GM08714 (cell line): ENCODE measurements around the gene NIPAL3.
"Not testable (repeated sequence)": the region's sequence is repeated elsewhere in the genome, so short reads cannot be mapped to it uniquely, and the experiment has no call there.

Experiments used
- H3K4me3 ChIP-seq: fragments of 200-500 bp; sonication (Bioruptor generic); 2 replicates; pipeline ENCODE4 v1.5.1; 2014; ENCODE audit warnings: mild to moderate bottlenecking, low read length, inconsistent platforms
- ZNF274 ChIP-seq: IDR thresholded peaks from 2 replicates; pipeline ENCODE4 v1.6.1; 2012; ENCODE audit warnings: mild to moderate bottlenecking, low read depth, low read length

The NIPAL3 gene

DNA sequence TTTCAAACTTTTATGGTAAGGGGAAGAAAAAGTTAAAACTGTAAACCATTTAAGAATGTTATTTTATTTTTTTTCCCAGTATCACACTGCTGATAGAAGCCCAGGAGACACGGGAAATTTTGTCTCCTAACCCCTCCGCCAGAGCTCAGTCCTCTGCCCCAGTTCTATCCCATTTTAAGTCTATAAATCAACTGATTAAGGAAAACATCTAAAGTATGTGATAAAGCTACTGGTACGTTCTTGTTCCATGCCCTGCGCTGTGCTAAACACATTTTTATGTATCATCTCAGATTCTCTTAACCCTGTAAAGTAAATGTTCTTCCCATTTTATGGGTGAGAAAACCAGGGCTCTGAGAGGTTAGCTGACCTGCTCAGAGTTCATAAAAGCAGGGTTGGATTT lies 34.7 kb downstream of the NIPAL3 start:
- no peak for TF ChIP-seq ZNF274

GRCh38 chr1:24450857-24451397 lies 35.3 kb downstream of the NIPAL3 start:
- H3K4me3 ChIP-seq, result no peak overlapping the region
- no peak for TF ChIP-seq ZNF274

More for the DNA sequence above, 34.7 kb downstream of the NIPAL3 start:
- no peak overlapping the region for H3K4me3 ChIP-seq

- no peak overlapping the region for H3K4me3 ChIP-seq
- TF ChIP-seq ZNF274, result no peak
These were observed 36.1 kb downstream of the NIPAL3 start for GRCh38 chr1:24451746-24452145.

DNA sequence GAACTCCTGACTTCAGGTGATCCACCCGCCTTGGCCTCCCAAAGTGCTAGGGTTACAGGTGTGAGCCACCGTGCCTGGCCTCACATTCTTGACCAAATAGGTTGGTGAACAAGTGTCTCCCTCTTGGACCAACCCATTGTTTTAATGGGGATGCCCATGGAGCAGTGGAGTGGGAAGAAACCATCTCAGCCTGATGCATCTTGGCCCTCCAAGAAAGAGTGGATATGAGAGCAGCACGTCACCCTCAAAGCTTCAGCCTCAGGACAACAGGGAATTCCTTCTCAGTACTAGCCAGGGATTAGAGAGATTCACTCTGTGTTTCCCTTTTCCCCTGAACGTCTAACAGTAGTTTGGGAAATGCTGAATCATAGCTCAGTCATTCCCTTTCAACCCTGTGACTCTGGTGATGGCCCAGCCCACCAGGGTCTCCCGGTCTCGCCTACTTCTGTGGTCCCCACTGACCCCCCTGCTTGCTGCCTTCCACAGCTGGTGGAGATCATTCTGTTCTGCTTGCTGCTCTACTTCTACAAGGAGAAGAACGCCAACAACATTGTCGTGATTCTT lies 37.4 kb downstream of the NIPAL3 start:
- no peak overlapping the region for H3K4me3 ChIP-seq
- no peak for TF ChIP-seq ZNF274

- no peak overlapping the region for H3K4me3 ChIP-seq
- TF ChIP-seq ZNF274, result no peak
These were observed 39.1 kb downstream of the NIPAL3 start for GRCh38 chr1:24454673-24455072.

DNA sequence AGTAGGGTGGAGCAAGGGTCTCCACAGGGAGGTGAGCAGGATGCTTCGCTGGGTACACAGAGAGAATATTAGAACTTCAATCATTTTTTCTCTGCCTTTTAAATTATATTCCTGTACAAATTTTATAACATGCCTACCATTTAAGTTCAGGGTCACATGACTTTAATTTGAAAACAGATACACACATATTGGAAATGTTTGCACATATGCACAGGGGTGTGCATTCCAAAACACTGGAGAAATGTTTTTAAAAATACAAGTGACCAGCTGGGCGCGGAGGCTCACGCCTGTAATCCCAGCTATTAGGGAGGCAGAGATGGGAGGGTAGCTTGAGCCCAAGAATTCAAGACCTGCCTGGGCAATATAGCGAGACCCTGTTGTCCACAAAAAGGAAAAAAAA lies 39.7 kb downstream of the NIPAL3 start:
- TF ChIP-seq ZNF274, result no peak
- H3K4me3 ChIP-seq, result no peak overlapping the region

DNA sequence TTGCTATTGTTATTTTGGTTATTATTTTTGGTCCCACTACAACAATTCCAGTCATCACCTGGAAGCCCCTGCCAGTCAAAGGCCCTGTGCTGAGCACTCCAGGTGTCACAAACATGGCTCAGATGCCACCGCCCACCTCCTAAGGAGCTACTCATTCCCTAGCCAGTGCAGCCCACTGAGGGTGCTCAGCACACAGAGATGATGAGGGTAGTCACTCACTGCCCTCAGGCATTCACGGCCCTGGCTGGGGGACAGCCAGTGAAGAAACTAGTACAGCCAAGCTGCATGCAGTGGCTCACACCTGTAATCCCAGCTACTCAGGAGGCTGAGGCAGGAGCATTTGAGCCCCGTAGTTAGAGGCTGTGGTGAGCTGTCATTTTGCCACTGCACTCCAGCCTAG lies 42.3 kb downstream of the NIPAL3 start:
- TF ChIP-seq ZNF274, result no peak
- H3K4me3 ChIP-seq, result no peak overlapping the region

DNA sequence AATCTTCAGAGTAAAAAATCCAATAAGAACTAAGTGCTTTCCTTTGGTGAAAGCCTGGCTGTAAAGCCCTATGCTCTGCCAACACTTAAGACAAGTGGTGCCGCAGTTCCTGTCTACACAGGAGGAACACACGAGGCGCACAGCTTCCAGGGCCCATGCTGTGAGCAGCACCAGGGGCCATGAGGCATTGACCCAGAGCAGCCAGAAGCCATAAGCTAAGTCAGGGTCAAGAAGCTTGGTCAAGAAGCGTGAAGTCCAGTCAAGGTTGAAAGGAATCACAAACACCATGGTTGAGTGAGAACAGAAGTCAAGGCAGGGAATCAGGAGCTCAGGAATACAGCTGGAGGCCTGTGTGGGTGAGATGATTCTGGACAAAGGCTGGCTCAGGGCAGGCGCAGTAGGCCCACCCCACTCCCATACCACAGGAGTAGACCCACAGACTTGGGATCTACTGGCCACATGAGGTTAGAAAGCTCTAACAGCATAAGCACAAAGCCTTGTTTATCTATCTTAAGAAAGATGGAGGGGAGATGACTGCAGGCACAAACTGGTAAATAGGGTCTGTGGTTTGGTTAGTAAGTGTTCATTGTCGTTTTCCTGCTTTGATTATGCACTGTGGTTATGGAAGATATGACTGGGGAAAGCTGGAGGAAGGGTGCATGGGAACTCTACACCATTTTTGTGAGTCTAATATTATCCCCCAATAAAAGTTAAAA lies 44.1 kb downstream of the NIPAL3 start:
- TF ChIP-seq ZNF274, result no peak
- H3K4me3 ChIP-seq, result no peak overlapping the region

- not testable (repeated sequence) for H3K4me3 ChIP-seq
These were observed 46.5 kb downstream of the NIPAL3 start for GRCh38 chr1:24462128-24462527.

- no peak overlapping the region for H3K4me3 ChIP-seq
These were observed 48.5 kb downstream of the NIPAL3 start for GRCh38 chr1:24463776-24464735.

DNA sequence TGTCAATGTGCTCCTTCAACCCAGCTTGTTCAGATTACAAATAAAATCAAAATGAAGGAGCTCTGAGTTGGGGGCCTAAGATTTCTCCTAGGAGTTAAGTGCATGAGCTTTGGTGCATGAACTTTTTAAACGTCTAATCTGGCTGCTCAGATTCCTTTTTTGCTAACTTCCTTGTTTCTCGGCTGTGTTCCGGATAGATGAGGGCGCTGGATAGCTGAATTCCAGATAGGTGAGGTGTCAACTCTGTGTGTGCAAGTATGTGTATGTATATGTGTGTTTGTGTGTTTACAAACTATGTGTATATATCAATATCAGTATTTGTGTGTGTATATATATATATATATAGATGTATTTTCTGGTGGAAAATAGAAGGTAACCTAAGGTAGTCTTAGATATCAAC lies 49.5 kb downstream of the NIPAL3 start:
- TF ChIP-seq ZNF274, result no peak
- no peak overlapping the region for H3K4me3 ChIP-seq

More at GRCh38 chr1:24463776-24464735, 48.5 kb downstream of the NIPAL3 start:
- no peak for TF ChIP-seq ZNF274

- no peak overlapping the region for H3K4me3 ChIP-seq
- TF ChIP-seq ZNF274, result no peak
These were observed 50.0 kb downstream of the NIPAL3 start for GRCh38 chr1:24465638-24466037.

DNA sequence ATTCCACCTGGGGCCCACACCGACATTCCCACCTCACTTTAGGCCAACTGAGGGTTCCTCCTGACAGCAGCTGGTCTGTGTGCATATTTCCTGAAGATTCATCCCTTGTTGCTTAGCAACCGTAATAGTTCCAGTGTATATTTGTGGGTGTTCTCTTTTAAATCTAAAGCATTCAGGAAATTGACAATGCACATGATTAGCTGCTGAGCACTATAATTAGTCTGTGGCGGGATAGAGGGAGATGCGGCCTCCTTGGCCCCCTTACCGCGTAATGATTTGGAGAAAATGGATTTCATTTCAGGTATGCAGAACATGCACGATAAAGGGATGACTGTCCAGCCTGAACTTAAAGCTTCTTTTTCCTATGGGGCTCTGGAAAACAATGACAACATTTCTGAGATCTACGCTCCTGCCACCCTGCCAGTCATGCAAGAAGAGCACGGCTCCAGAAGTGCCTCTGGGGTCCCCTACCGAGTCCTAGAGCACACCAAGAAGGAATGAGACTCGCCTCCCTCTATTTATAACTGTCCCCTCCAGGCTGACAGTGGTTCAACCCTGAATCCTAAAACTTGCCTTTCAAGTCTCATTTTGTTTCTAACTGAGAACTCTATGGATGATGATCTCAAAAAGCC lies 53.2 kb downstream of the NIPAL3 start:
- H3K4me3 ChIP-seq, result no peak overlapping the region
- no peak for TF ChIP-seq ZNF274

DNA sequence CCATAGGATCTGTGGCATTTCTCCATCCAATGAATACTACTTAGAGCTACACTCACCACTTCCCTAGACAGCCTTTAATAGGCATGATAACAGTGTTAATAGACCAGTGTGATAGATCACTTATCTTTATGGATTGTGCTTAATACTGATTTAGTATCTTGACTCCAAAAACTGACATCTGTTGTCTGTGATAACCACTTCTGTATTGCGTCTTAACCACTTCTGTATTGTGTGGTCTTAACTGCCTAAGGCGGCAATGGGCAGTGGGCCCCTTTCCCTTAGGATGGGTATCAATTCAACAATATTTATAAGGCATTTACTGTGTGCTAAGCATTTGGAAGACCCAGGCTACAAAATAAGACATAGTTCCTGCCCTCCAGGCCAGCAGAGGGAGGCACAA lies 55.0 kb downstream of the NIPAL3 start:
- H3K4me3 ChIP-seq, result no peak overlapping the region
- TF ChIP-seq ZNF274, result no peak
